NCI-H128 (cell line): Measurements from ENCODE around the gene SORCS1.

Experiments
- DNase-seq: peaks from one replicate; lab custom pipeline; 2025; ENCODE audit not compliant: unreplicated experiment; lab: John Stamatoyannopoulos, UW

Gene SORCS1

GRCh38 chr10:106908225-106908624 lies 256.3 kb downstream of the SORCS1 start:
- DNase-seq: no peak

GRCh38 chr10:106904209-106904608 lies 260.3 kb downstream of the SORCS1 start:
- no peak for DNase-seq

- no peak for DNase-seq
Measured at GRCh38 chr10:106903180-106903579, 261.3 kb downstream of the SORCS1 start.

- DNase-seq: no peak
Measured at GRCh38 chr10:106900016-106900652, 264.4 kb downstream of the SORCS1 start.

GRCh38 chr10:106898446-106898845 lies 266.1 kb downstream of the SORCS1 start:
- DNase-seq: no peak

GRCh38 chr10:106897719-106898118 lies 266.8 kb downstream of the SORCS1 start:
- DNase-seq: no peak

GRCh38 chr10:106894692-106895091 lies 269.8 kb downstream of the SORCS1 start:
- DNase-seq: no peak

GRCh38 chr10:106877574-106877973 lies 286.9 kb downstream of the SORCS1 start:
- no peak for DNase-seq

GRCh38 chr10:106874604-106874889 lies 290.0 kb downstream of the SORCS1 start:
- DNase-seq: no peak

GRCh38 chr10:106873770-106874603 lies 290.5 kb downstream of the SORCS1 start:
- no peak for DNase-seq

- DNase-seq: no peak
Measured at GRCh38 chr10:106872176-106872575, 292.3 kb downstream of the SORCS1 start.

GRCh38 chr10:106866244-106866845 lies 298.2 kb downstream of the SORCS1 start:
- no peak for DNase-seq

GRCh38 chr10:106864031-106864430 lies 300.5 kb downstream of the SORCS1 start:
- no peak for DNase-seq

- no peak for DNase-seq
Measured at GRCh38 chr10:106863549-106863948, 301.0 kb downstream of the SORCS1 start.

GRCh38 chr10:106859892-106860652 lies 304.4 kb downstream of the SORCS1 start:
- no peak for DNase-seq

- DNase-seq: no peak
Measured at GRCh38 chr10:106857728-106858127, 306.8 kb downstream of the SORCS1 start.

GRCh38 chr10:106857213-106857612 lies 307.3 kb downstream of the SORCS1 start:
- no peak for DNase-seq

GRCh38 chr10:106836933-106837663 lies 327.4 kb downstream of the SORCS1 start:
- no peak for DNase-seq

GRCh38 chr10:106832846-106833245 lies 331.7 kb downstream of the SORCS1 start:
- no peak for DNase-seq

GRCh38 chr10:106830471-106830870 lies 334.0 kb downstream of the SORCS1 start:
- no peak for DNase-seq

- no peak for DNase-seq
Measured at GRCh38 chr10:106830006-106830405, 334.5 kb downstream of the SORCS1 start.
